Prostate gland (tissue), 2 donors: ENCODE data around the gene ANGEL1.

Experiments used
- CTCF ChIP-seq, 4 experiments: fragments of 200-600 bp in 2 of 4; fragments of 450-650 bp in 2 of 4; sonication (generic) in 2 of 4; IDR thresholded peaks; 1 replicate in 3 of 4; 2 replicates in 1 of 4; pipeline ENCODE4 v1.5.1; 2016 to 2019; ENCODE audit warnings: antibody characterized with exemption in 4 of 4, mild to moderate bottlenecking in 2 of 4, moderate library complexity in 2 of 4
- POLR2AphosphoS5 ChIP-seq: sonication (generic); formaldehyde crosslinking; IDR thresholded peaks from one replicate; pipeline ENCODE4 v1.6.1; 2017; ENCODE audit warnings: antibody characterized with exemption

- TF ChIP-seq CTCF (IDR thresholded peaks at IDR 0.05), result no peak
- no peak for TF ChIP-seq POLR2AphosphoS5
Measured at GRCh38 chr14:76806446-76806845, 6.2 kb downstream of the ANGEL1 start.
